ENCODE results near the gene ABI3BP. TPM values are rescaled to one million over a fixed set of nuclear protein-coding genes. Genes with fewer than 3 reads are reported as not detected.

The ABI3BP gene
- total RNA-seq, 6 experiments from 2014 or later: 1.5 to 4.9 (median 3.0) TPM

GRCh38 chr3:100708989-100709841 is 284.0 kb downstream of the ABI3BP start, which contains the start of gene TFG:
TFG (plus strand) TSS chr3:100709494; CDS start chr3:100713686, 4,192 bp downstream.
- H3K4me3 ChIP-seq: peak within 1 kb of the TSS; percentile 61 to 87 (median 71)
- peaks cover 0 to 8% (median 4%) of the 10 kb centered on the region in 4 donors for H3K36me3 ChIP-seq
- intact Hi-C loops (cut with DNase I): no loop called here
- H3K9me3 ChIP-seq: no peaks in the 10 kb centered on the region
- peaks cover 0 to 19% (median 8%) of the 10 kb centered on the region in 4 donors for H3K4me1 ChIP-seq
- H3K27me3 ChIP-seq: no peaks in the 10 kb centered on the region
- 0% methylated on average over 37 of the region's 76 CpGs for WGBS (ENCODE audit: insufficient coverage, low coverage, low lambda C conversion rate, missing lambda C conversion rate)
- H3K27ac ChIP-seq: peak within 1 kb of the TSS; percentile 95 to 97 (median 97)
- TF ChIP-seq CTCF (IDR thresholded peaks at IDR 0.05): no peak
- TF ChIP-seq POLR2A (IDR thresholded peaks at IDR 0.05): peak; percentile 84
- peak; percentile 95 to 96 (median 96) for ATAC-seq
- peak; percentile 97 to 99 (median 99) for DNase-seq

- Histone ChIP-seq H3K9me3 (no peaks in the 10 kb centered on the region), H3K36me3 (peaks cover 0 to 2% (median under 1%) of the 10 kb centered on the region in 4 donors), H3K4me1 (peaks cover 0 to 19% (median 8%) of the 10 kb centered on the region in 4 donors), H3K27me3 (no peaks in the 10 kb centered on the region), H3K27ac (peak overlapping the region; percentile 62 to 71 (median 67)), H3K4me3 (peak overlapping the region; percentile 10 to 87 (median 71))
- TF ChIP-seq CTCF (IDR thresholded peaks at IDR 0.05) (no peak), POLR2A (IDR thresholded peaks at IDR 0.05) (no peak)
- DNase-seq (no peak), ATAC-seq (no peak)
- intact Hi-C loops (cut with DNase I): no loop called here
- WGBS (ENCODE audit: insufficient coverage, low coverage, low lambda C conversion rate, missing lambda C conversion rate): 77% methylated on average over 3 of the region's 3 CpGs
Measured at GRCh38 chr3:100708644-100708988, 284.6 kb downstream of the ABI3BP start.

- 90% methylated on average over 3 of the region's 3 CpGs for WGBS (ENCODE audit: insufficient coverage, low coverage, low lambda C conversion rate, missing lambda C conversion rate)
- DNase-seq (no peak), ATAC-seq (no peak)
- Histone ChIP-seq H3K9me3 (no peaks in the 10 kb centered on the region), H3K27me3 (no peaks in the 10 kb centered on the region), H3K27ac (no peak overlapping the region), H3K4me3 (no peak overlapping the region), H3K4me1 (peaks cover 0 to 17% (median 7%) of the 10 kb centered on the region in 4 donors), H3K36me3 (no peaks in the 10 kb centered on the region)
- intact Hi-C loops (cut with DNase I): no loop called here
- no peak for TF ChIP-seq CTCF (IDR thresholded peaks at IDR 0.05)
- TF ChIP-seq POLR2A (IDR thresholded peaks at IDR 0.05): no peak
Measured at GRCh38 chr3:100706365-100706764, 286.9 kb downstream of the ABI3BP start.

GRCh38 chr3:100703865-100704264 is 289.4 kb downstream of the ABI3BP start:
- Histone ChIP-seq H3K36me3 (no peaks in the 10 kb centered on the region), H3K27me3 (no peaks in the 10 kb centered on the region), H3K4me3 (no peak overlapping the region), H3K27ac (no peak overlapping the region), H3K9me3 (no peaks in the 10 kb centered on the region), H3K4me1 (peaks cover 0 to 12% (median 4%) of the 10 kb centered on the region in 4 donors)
- no peak for DNase-seq
- WGBS (ENCODE audit: insufficient coverage, low coverage, low lambda C conversion rate, missing lambda C conversion rate): 82% methylated on average over 4 of the region's 4 CpGs
- no peak for TF ChIP-seq POLR2A (IDR thresholded peaks at IDR 0.05)
- TF ChIP-seq CTCF (IDR thresholded peaks at IDR 0.05): no peak
- ATAC-seq: no peak
- intact Hi-C loops (cut with DNase I): no loop called here
